22Rv1 (cell line): ENCODE measurements around the gene CCNL2.

Experiments used
- ZFX ChIP-seq: fragments of 450-650 bp; IDR thresholded peaks from 2 replicates; pipeline ENCODE4 v1.6.1; 2017; ENCODE audit warnings: antibody characterized with exemption, borderline replicate concordance
- TF ChIP-seq, protein P1 (sequence below): fragments of 450-650 bp; IDR thresholded peaks from 2 replicates; pipeline ENCODE4 v1.5.1; 2017; ENCODE audit warnings: mild to moderate bottlenecking

DNA sequence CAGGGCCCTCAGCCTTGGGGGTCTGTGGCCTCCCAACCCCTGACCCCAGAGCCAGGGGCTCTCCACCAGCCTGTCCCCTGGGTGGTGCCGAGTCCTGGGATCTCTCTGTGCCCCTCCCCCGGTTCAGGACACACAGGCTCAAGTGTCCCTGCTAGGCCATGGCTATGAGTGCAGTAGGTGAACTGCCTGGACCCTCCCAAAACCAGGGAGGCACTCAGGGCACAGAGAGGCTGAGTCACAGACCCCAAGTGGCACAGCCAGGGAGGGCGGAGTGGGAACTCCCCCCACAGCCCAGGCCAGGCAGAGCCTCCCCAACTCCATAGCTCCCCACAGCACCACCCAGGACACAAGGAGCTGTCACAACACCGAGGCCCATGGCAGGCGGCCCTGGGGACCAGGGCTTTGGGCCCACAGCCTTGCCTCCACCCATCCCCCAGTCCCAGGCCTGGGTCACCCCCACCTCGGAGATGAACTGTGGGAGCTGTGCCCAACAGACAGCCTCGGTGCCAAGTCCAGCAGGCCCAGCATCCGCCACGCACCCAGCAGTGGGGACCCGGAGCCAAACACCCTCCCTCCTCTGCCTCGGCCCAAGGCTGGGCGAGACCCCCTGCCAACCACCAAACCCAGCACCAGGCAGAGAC lies 53.2 kb downstream of the CCNL2 start:
- TF ChIP-seq, protein P1, sequence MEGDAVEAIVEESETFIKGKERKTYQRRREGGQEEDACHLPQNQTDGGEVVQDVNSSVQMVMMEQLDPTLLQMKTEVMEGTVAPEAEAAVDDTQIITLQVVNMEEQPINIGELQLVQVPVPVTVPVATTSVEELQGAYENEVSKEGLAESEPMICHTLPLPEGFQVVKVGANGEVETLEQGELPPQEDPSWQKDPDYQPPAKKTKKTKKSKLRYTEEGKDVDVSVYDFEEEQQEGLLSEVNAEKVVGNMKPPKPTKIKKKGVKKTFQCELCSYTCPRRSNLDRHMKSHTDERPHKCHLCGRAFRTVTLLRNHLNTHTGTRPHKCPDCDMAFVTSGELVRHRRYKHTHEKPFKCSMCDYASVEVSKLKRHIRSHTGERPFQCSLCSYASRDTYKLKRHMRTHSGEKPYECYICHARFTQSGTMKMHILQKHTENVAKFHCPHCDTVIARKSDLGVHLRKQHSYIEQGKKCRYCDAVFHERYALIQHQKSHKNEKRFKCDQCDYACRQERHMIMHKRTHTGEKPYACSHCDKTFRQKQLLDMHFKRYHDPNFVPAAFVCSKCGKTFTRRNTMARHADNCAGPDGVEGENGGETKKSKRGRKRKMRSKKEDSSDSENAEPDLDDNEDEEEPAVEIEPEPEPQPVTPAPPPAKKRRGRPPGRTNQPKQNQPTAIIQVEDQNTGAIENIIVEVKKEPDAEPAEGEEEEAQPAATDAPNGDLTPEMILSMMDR = no peak
- TF ChIP-seq ZFX = no peak
